Non-pigmented ciliary epithelial cell (primary cell): ENCODE measurements around the gene BICDL1.
"Not testable (repeated sequence)": the region's sequence is repeated elsewhere in the genome, so short reads cannot be mapped to it uniquely, and the experiment has no call there.

Experiments used
- DNase-seq: peaks from one replicate; pipeline ENCODE4 v3.0.0-alpha.2; 2010; ENCODE audit warnings: low read depth

Gene BICDL1

DNA sequence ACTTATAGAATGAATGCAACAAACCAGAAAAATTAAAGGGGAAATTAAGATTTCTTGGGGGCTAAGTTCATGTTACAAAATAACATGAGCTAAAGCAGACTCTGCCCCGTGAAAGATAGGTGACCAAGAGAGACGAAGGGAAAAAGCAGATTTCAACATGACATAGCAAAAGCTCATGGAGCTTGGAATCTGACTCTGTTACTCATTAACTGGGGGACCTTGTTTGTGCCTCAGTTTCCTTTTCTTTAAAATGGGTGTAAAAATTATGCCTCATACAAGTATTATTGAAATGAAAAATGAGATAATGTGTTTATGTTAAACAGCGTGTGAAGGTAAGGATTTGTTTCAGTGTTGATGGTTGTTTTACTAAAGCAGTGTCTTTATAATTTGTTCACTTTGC is 11.5 kb downstream of the BICDL1 start:
- no peak for DNase-seq

DNA sequence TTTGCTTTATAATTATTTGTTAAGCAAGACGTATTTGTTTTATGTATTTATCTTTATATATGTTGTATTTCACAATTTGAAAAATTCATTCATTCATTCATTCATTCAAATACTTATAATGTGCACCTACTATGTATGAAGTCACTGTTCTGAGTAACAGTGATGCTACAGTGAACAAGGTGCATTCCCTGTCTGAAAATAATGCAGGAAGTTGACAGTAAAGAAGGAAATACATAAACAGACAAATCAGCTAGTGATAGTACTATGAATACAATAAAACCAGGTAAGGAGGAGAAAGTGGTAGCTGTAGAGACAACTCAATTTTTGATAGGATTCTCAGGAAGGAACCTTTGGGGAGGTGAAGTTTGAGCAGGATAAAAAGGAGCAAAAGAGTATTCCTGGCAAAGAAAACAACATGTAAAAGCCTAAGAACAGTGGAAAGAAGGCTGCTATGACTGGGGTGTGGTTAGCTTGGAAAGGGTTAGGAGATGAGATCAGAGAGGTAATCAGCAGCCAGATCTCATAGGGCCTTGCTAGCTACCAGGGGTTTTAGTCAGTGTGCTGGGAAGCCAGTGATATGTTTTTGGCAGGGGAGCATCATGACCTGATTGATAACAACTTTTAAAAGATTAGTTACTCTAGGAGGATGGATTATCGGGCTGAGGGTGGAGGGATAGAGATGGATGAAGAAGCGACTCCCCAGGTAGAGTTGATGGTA is 17.4 kb downstream of the BICDL1 start:
- DNase-seq: no peak

DNA sequence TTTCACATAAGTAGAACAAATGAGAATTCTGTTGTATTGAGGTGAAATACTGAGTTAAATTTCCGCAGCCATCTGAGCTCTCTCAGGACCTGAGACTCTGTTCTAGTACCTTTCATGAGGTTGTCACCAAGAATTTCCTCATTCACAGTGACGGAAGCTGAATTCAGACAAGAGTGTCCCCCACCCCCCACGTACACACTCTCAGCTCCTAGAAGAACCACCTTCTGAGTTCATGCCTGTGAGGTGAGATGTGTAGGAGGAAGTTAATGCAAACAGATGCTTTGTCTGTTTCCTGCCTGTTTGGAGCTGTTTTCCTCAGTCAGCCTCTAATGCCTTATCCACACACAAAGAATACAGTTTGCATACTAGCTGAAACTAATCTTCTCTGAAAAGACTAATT is 18.2 kb downstream of the BICDL1 start:
- no peak for DNase-seq

DNA sequence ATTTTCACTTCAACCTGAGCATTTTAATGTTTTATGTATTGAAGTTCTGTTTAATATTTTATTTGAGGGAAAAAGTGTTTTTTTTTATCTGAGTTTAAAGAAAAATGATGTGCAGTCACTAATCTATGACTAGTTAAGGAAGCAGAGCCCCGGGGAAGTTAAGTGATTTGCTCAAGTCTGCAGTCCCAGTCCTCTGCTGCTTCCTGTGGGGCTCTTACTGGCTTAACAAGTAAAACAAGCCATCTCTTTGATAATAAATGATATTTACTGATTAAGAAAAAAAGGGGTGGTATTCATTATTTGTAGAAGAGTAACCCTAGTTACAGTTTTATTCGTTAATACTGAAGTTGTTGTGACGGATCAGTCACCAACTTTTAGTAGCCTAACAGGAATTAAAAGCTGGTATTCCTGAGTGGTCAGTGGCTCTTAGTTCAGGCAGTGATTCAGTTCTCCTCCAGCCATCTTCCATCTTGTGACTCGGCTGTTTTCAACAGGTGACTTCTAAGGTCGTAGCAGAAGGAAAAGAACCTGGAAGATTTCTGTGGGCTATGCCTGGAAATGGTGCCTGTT is 21.7 kb downstream of the BICDL1 start:
- DNase-seq: no peak

DNA sequence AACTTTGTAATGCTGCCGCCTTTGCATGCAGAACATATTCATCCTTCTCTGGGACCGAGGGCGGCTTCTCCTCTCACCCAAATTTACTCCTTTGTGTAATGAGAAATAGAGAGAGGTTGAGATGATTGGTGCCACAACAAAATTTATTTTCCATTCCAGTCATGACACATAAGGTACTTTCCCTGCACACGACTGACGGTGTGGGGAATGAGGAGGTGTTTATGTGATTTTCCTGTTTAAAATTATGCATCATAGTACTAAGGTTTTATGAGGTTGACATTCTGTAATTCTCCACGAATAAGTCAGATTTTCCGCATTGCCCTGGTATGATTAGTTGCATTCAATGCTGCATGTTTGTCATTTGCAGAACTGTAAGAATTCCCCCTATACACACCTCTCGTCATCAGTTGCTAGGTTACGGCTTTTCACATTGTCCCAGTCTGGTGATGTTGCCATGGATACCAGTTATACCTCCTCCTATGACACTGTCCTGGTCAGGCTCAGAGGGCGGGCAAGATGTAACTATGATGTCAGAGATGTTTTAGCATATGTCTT is 23.1 kb downstream of the BICDL1 start:
- DNase-seq: no peak

DNA sequence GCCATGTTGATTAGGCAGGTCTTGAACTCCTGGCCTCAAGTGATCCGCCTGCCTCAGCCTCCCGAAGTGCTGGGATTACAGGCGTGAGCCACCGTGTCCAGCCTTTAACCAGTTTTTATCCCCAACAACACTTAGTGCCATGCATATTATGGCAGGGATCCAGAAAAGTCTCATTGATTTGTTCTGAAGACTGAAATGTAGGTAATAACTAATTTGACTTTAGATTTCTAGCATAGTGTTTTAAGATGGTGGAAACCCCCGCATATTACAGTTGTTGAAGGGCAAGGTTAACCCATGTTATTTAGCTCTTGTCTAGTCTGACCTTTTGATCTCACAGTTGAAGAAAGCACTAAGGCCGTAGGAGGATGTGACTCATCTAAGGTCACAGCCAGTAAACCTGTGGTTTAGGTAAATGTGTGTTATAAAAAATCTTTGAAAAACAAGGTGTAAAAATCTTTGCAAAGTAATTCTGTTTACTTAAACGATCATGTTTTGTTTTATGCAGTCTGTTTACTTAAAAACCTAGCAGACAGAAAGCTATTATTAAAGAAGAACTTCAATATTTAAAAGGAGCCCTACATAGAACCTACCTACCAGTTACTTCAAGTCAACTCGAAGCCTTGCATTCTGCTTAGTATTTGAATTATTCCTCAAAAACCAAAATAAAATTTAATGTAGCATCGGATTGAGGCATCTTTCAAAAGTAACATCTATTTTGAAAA is 24.8 kb downstream of the BICDL1 start:
- DNase-seq: no peak

DNA sequence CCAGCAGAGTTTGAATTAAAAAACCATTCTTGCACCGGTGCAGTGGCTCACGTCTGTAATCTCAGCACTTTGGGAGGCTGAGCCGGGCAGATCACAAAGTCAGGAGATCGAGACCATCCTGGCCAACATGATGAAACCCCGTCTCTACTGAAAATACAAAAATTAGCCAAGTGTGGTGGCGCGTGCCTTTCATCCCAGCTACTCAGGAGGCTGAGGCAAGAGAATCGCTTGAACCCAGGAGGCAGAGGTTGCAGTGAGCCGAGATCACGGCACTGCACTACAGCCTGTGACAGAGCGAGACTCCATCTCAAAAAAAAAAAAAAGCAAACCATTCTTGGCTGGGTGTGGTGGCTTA is 25.3 kb downstream of the BICDL1 start:
- DNase-seq: not testable (repeated sequence)

DNA sequence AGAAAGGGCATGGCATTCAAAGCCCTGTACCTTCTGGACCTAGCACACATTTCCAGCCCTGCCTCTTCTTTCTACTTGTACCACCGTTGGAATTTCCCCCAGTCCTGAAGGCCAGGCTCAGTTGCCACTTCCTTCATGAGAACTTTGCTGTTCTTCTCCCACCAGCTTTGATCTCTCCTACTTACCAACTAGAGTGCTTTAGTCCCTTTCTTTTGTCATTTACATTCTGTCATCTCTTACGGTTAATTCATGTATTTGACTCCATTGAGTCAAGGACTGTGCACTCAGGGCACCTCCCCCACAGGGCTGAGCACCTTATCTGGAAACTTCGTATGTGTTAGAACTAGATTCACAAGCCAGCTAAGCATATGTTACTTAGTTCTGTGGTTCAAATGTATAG is 26.3 kb downstream of the BICDL1 start:
- DNase-seq: no peak

DNA sequence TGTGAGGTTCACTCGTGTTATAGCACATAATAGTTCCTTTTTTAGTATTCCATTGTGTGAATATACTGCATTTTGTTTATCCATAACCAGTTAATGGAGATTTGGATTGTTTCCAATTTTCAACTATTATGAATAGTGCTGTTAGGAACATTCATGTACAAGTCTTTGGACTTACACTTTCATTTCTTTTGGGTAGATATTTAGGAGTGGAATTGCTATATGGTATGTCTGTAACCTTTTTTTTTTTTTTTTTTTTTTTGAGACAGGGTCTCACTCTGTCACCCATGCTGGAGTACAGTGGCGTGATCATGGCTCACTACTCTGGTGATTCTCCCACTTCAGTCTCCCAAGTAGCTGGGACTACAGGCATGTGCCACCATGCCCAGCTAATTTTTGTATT is 27.2 kb downstream of the BICDL1 start:
- not testable (repeated sequence) for DNase-seq

DNA sequence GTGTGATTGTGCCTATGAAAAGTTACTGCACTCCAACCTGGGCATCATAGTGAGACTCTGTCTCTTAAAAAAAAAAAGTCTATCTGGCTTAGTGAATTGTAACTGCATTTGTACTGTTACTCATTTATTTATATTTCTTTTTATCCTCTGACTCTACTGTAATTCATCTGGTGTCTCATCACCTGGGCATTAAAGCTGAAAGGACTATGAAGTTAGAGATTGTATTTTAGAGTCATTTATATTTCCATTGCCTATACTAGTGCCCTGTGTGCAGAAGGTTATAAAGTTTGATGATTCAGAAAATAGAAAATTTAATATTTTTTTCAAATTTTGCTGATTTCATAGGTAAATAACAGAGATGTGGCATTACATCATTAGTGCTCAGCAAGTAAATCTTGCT is 30.2 kb downstream of the BICDL1 start:
- no peak for DNase-seq

DNA sequence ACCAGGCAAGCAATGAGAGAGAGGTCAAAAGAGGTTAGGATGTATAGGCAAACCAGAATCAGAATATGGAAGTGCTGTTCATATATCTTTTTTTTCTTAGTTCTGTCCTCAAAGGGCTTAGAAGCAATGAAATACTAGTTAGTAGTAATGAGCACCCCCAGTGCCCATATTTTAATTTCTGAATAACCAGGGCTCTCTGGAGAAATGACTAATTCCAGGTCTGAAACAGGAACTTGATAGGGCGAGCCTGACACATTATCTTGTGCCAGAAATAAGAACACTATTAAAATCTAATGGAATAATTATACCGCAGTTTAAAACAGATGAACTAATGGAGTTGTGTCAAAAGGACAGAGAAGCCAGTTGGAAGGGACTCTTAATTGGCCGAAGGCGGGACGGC is 30.9 kb downstream of the BICDL1 start:
- DNase-seq: no peak

DNA sequence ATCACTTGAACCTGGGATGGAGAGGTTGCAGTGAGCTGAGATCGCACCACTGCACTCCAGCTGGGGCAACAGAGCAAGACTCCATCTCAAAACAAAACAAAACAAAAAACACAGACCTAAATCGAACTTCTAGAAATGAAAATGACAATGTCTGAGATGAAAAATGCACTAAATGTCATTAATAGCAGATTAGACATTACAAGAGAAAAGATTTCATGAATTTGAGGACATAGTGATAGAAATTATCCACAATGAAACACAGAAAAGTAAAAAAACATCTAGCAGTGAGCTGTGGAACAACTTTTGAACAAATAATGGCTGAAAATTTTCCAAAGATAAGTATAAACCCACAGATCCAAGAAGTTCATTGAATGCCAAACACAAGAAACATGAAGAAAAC is 35.2 kb downstream of the BICDL1 start:
- DNase-seq: no peak

DNA sequence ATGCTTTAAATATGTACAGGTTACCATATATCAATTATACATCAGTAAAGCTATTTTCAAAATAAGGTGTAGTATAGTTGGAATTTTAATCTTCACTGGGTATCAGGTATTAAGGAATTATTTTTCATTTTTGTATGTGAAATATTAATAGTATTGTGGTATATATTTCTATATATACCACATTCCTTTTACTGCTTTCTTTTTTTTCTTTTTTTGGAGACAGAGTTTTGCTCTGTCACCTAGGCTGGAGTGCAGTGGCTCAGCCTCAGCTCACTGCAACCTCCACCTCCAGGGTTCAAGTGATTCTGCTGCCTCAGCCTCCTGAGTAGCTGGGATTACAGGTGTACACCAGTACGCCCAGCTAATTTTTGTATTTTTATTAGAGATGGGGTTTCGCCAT is 36.6 kb downstream of the BICDL1 start:
- DNase-seq: no peak

DNA sequence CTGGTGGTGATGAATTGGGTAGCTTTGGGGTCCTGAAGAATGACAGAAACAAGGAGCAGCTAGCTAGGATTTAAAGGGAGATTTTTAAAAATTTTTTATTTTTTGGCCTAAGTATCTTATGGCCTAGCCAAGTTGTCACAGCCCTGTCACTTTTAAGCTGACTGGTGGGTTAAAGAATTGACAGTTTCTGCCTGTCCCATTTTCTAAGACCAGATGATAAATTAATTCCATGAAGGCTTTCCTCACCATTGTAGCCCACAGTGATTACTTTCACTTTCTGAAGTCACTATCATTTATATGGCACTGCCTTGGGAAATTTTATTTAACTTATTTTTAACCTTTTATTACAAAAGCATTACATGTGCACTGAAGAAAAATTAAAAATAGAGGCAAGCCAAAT is 43.2 kb downstream of the BICDL1 start:
- no peak for DNase-seq

DNA sequence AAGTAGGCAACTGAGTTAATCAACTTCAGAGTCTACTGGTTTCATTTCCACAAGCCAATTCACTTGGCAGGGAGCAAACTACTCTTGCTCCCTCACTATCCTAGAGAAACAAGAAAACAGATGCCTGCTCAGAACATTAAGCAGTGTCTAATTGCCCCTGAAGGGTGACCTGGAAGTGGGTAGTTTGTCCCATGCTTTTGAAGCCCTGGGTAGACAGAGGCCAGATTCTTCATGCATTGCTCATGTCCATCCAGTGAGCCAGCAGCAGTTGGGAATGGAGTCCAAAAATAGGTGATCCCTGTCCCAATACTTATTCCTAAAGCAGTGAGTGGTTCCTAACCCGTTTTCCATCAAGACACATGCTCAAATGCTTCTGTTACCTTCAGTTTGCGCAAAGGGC is 48.8 kb downstream of the BICDL1 start:
- no peak for DNase-seq

DNA sequence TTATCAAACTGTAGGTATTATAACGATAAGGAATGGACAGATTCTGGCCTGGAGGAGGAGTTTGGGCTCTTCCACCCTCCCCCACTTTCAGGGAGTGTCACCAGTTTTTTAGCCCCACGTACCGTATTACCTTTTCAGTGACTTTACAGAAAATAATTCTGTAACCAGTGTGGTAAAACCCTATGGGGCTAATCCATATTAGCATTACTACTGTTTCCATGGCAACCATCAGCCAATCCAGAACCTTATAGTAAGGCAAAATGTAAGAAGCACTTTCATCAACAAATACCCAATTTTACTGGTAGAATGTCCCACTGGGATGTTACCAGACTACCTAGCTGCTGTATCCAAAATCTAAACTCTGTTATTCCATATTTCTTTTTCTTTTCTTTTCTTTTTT is 50.7 kb downstream of the BICDL1 start:
- DNase-seq: no peak

DNA sequence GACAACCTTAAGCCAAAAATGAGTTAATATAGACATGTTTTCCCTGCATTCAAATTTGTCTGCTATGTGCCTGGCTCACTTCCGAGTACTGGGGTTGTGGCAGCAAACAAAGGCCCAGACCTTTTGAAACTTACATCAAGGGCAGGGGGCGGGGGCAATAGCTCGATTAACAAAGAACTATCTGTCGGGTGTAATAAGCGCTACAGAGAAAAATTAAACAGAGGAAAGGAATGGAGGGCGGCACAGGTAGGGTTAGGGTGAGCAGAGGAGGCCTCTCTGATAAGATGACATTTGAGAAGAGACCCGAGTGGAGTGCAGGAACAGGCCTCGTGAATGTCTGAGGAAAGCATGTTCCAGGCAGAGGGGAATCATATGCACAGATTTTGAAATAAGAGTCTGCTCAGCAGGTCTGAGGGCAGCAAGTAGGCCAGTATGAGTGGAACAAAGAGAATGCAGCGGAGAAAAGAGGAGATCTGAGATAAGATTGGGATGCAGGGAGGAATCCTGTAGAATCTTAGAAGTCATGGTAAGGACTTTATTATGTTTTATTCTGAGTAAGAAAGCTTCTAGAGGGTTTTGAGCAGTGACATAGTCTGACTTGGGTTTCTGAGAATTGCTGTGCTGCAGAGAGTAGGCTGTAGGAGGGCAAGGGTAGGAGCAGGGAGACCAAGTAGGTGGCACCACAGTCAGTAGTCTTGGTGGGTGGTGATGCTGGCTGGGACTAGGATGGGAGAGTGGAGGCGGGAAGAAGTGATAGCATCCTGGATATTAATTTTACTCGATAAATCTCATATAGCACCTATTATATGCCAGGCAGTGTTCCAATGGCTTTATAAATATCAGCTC is 52.6 kb downstream of the BICDL1 start:
- no peak for DNase-seq

DNA sequence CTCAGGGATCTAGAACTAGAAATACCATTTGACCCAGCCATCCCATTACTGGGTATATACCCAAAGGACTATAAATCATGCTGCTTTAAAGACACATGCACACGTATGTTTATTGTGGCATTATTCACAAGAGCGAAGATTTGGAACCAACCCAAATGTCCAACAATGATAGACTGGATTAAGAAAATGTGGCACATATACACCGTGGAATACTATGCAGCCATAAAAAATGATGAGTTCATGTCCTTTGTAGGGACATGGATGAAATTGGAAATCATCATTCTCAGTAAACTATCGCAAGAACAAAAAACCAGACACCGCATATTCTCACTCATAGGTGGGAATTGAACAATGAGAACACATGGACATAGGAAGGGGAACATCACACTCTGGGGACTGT is 56.3 kb downstream of the BICDL1 start:
- DNase-seq: not testable (repeated sequence)

DNA sequence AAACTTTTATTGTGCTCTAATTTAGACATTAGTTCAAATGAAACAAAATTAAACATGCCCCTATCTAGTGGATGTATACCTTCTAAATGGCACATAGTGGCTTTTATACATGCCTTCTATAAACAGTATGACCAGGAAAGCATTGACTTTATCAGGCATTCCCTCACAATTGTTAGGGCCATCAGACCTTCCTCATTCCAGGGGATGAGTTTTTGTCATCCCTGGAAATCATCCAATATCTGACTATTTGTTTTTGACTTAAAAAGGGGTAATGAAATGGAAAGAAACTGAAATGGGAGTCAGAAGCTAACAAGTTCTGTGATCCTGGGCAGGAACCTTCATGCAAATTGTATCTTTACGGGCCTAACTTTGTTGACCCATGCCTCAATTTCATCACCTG is 58.0 kb downstream of the BICDL1 start:
- no peak for DNase-seq

DNA sequence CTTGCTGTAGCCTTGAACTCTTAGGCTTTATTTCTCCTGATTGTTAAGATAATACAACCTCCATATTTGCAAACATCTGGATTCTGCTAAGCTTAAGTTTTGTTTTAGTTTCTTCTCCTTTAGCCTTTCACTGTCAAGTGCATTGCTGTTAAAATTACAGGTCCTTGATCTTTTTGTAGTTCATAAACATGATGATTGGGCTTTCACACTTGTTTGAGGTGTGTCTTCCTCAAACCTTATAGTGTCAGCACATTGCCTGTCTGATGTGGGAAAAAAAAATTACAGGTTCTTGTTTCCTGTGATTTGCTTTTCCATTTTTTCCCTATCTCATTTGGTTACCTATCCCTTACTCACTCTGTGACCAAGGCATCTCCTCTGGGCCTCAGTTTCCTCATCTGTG is 59.2 kb downstream of the BICDL1 start:
- DNase-seq: no peak

DNA sequence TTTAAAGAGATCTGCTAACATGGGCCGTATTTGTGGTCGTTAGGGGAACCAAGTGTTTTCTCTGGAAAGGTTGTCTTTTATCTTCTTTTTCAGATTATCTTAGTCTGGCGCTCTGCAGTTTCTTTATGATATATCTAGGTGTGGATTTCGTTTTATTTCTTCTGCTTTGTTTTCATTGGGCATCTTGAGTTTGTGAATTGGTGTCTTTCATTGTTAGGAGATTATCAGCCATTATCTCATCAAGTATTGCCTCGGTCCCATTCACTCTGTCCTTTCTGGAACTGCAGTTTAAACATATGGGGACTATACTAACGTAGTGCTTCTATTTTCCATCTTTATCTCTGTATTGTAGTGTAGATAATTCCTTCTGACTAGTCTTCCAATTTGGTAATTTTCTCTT is 60.4 kb downstream of the BICDL1 start:
- DNase-seq: no peak

DNA sequence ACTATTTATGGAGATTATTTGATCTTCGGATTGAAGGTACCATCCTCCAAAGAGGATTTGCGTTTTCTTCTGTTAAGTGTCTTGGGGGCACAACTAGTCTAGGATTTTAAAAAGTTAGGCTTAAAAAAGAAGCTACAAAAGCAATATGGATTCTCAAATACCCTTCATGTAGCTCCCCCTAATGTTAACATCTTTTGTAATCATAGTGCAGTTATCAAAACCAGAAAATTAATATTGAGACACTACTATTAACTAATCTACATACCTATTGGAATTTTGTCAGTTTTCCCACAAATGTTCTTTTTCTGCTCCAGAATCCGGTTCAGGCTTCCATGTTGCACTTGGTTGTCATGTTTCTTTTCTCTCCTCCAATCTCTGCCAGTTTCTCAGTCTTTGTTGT is 62.5 kb downstream of the BICDL1 start:
- DNase-seq: no peak

DNA sequence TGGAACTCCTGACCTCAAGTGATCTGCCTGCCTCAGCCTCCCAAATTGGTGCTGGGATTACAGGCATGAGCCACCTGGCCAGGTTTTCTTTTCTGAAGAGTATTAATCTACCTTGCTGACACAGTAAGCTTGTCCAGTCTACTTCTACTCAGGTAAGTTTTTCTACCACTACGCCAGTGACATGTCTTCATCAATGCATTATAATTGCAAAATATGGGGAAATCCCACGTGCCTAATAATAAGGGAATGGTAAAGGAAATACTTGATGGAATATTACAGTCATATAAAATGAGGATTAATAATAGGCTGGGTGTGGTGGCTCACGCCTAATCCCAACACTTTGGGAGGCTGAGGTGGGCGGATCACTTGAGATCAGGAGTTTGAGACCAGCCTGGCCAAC is 65.3 kb downstream of the BICDL1 start:
- no peak for DNase-seq
